ENCODE data around the gene FIBP. TPM values are rescaled to one million over a fixed set of nuclear protein-coding genes. Genes with fewer than 3 reads are reported as not detected.

FIBP gene
- total RNA-seq, 1 experiment from 2014 or later: 79.3 TPM

GRCh38 chr11:65916391-65916790, 28.1 kb upstream of the FIBP start:
- in situ Hi-C loops (cut with HindIII; ENCODE audit: low sequenced_read_pairs): no loop called here
- DNase-seq (ENCODE audit: low spot score): no peak

- peak; percentile 65 for DNase-seq (ENCODE audit: low spot score)
- in situ Hi-C loops (cut with HindIII; ENCODE audit: low sequenced_read_pairs): no loop called here
These were observed 27.6 kb upstream of the FIBP start for GRCh38 chr11:65915821-65916251.

- DNase-seq (ENCODE audit: low spot score): peak; percentile 91
- in situ Hi-C loops (cut with HindIII; ENCODE audit: low sequenced_read_pairs): no loop called here
These were observed 27.0 kb upstream of the FIBP start for GRCh38 chr11:65915101-65915820.

- no peak for DNase-seq (ENCODE audit: low spot score)
- in situ Hi-C loops (cut with HindIII; ENCODE audit: low sequenced_read_pairs): no loop called here
These were observed 24.6 kb upstream of the FIBP start for GRCh38 chr11:65912845-65913244.

- in situ Hi-C loops (cut with HindIII; ENCODE audit: low sequenced_read_pairs): no loop called here
- DNase-seq (ENCODE audit: low spot score): peak; percentile 91
These were observed 23.7 kb upstream of the FIBP start for GRCh38 chr11:65911682-65912568.

GRCh38 chr11:65907878-65908277, 19.6 kb upstream of the FIBP start:
- in situ Hi-C loops (cut with HindIII; ENCODE audit: low sequenced_read_pairs): no loop called here
- DNase-seq (ENCODE audit: low spot score): no peak

GRCh38 chr11:65906602-65907001, 18.3 kb upstream of the FIBP start:
- DNase-seq (ENCODE audit: low spot score): no peak
- in situ Hi-C loops (cut with HindIII; ENCODE audit: low sequenced_read_pairs): no loop called here

- in situ Hi-C loops (cut with HindIII; ENCODE audit: low sequenced_read_pairs): no loop called here
- DNase-seq (ENCODE audit: low spot score): no peak
These were observed 15.4 kb upstream of the FIBP start for GRCh38 chr11:65903715-65904114.

GRCh38 chr11:65903068-65903481, 14.8 kb upstream of the FIBP start:
- in situ Hi-C loops (cut with HindIII; ENCODE audit: low sequenced_read_pairs): no loop called here
- DNase-seq (ENCODE audit: low spot score): no peak

- no peak for DNase-seq (ENCODE audit: low spot score)
- in situ Hi-C loops (cut with HindIII; ENCODE audit: low sequenced_read_pairs): no loop called here
These were observed 12.6 kb upstream of the FIBP start for GRCh38 chr11:65900899-65901180.

- in situ Hi-C loops (cut with HindIII; ENCODE audit: low sequenced_read_pairs): no loop called here
- peak; percentile 77 for DNase-seq (ENCODE audit: low spot score)
These were observed 12.0 kb upstream of the FIBP start, which contains the start of gene FOSL1 for GRCh38 chr11:65900125-65900898. FOSL1 (minus strand) TSS chr11:65900388; CDS start chr11:65900339, 49 bp downstream.

GRCh38 chr11:65899356-65900124, 11.3 kb upstream of the FIBP start:
- in situ Hi-C loops (cut with HindIII; ENCODE audit: low sequenced_read_pairs): no loop called here
- DNase-seq (ENCODE audit: low spot score): no peak

GRCh38 chr11:65898656-65899355, 10.5 kb upstream of the FIBP start:
- in situ Hi-C loops (cut with HindIII; ENCODE audit: low sequenced_read_pairs): no loop called here
- DNase-seq (ENCODE audit: low spot score): no peak

GRCh38 chr11:65897020-65897471, 8.8 kb upstream of the FIBP start:
- in situ Hi-C loops (cut with HindIII; ENCODE audit: low sequenced_read_pairs): no loop called here

GRCh38 chr11:65896034-65896999, 8.0 kb upstream of the FIBP start:
- DNase-seq (ENCODE audit: low spot score): no peak
- in situ Hi-C loops (cut with HindIII; ENCODE audit: low sequenced_read_pairs): no loop called here

More at GRCh38 chr11:65897020-65897471, 8.8 kb upstream of the FIBP start:
- no peak for DNase-seq (ENCODE audit: low spot score)

- in situ Hi-C loops (cut with HindIII; ENCODE audit: low sequenced_read_pairs): no loop called here
- DNase-seq (ENCODE audit: low spot score): no peak
These were observed 7.3 kb upstream of the FIBP start for GRCh38 chr11:65895482-65895981.

- DNase-seq (ENCODE audit: low spot score): no peak
- in situ Hi-C loops (cut with HindIII; ENCODE audit: low sequenced_read_pairs): no loop called here
These were observed 5.8 kb upstream of the FIBP start for GRCh38 chr11:65894034-65894591.

Data from G401 (cell line).